HT1080 (cell line): ENCODE data around the gene COA8. TPM values are rescaled to one million over a fixed set of nuclear protein-coding genes. Genes with fewer than 3 reads are reported as not detected.

Source experiments
- DNase-seq: peaks from one replicate; pipeline ENCODE4 v3.0.0-alpha.2; 2015; ENCODE audit warnings: low read depth
- total RNA-seq: library from RNA; depleted of rRNA; stranded (reverse); fragments of >200 nt; shearing (Covaris generic); gene quantifications from 2 replicates; pipeline ENCODE4 v1.2.3, GENCODE V29; 2014

The COA8 gene
- total RNA-seq, 1 experiment from 2014 or later = 50.6 TPM

DNA sequence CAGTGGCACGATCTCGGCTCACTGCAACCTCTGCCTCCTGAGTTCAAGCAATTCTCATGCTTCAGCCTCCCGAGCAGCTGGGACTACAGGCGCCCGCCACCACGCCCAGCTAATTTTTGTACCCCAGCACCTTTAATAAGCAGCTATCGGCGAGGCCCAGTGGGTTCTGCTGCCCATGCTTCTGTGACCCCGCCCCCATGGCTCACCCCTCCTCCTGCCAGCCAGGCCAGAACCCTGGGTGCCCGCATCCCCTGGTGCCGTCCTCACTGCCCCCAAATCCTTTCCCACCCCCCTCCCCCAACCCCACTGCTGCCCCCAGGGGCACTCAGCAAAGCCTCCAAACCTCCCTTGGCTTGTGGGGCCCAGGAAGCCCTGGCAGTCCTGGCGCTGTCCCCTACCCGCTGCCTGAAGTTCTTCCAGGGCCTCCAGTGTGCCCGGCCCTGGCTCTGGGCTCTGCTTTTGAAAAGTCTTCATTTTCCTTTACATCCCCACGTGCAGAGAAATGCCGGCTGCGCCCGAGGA lies 14.8 kb upstream of the COA8 start:
- DNase-seq = no peak

- no peak for DNase-seq
These were observed 14.1 kb upstream of the COA8 start for GRCh38 chr14:103548463-103549351.

GRCh38 chr14:103549361-103550311 lies 13.1 kb upstream of the COA8 start:
- no peak for DNase-seq

DNA sequence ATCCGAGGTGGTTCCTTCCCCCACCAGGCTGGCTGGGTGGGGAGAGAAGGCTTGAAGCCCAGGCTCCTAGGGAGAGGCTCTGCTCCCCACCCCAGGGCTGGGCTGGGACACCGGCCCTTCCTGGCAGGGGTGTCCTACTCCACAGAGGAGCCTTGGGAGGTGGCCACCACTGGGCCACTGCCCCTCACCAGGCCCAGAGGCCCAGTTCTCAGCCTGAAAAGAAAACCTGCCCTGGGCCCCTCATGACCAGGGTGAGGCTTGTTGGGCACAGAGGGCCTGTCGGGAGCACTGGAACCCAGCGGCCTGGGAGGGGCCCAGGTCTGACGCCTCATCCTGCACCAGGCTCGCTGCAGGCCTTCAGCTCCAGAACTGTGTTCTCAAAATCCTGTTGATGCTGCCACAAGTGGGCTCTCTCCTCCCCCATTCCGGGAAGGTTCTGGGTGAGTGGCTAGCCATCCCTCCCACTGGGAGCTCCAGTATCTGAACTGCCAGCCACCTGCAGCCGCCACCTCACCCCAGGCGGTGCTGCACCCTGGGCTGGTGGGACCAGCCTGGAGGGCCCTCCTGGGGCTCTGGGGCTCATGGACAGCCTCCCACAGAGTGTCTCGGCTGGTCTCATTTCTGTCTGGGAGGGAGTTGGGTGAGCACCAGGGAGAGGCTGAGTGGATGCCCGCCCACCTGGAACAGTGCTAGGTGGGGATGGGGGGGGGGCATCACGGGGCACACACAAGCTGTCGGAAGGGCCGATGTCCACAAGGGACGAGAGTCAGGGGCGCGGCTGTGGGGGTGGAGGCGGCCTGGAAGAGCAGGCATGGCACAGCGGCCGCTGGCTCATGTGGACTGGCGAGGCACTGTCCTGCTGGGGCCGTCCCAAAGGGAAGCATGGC lies 12.1 kb upstream of the COA8 start:
- DNase-seq = no peak

DNA sequence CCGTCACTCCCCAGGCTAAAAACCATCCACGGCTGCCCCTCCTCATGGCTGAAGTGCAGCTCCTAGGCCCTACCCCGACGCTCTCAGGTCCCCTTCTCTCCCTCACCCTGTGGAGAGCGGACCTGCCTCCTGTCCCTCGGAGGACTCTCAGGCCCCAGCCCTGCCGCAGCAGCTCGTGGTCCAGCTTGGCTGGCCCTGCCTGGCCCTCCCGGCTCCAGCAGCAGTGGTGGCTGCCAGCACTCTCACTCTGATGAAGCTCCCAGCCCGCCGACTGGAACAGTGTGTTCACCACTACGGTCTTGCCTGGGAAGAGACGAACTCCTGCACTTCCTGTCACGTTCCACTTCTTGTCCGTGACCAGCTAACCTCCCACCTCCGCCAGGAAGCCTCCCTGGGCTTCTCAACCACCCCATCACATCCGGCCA lies 11.4 kb upstream of the COA8 start:
- DNase-seq = no peak

DNA sequence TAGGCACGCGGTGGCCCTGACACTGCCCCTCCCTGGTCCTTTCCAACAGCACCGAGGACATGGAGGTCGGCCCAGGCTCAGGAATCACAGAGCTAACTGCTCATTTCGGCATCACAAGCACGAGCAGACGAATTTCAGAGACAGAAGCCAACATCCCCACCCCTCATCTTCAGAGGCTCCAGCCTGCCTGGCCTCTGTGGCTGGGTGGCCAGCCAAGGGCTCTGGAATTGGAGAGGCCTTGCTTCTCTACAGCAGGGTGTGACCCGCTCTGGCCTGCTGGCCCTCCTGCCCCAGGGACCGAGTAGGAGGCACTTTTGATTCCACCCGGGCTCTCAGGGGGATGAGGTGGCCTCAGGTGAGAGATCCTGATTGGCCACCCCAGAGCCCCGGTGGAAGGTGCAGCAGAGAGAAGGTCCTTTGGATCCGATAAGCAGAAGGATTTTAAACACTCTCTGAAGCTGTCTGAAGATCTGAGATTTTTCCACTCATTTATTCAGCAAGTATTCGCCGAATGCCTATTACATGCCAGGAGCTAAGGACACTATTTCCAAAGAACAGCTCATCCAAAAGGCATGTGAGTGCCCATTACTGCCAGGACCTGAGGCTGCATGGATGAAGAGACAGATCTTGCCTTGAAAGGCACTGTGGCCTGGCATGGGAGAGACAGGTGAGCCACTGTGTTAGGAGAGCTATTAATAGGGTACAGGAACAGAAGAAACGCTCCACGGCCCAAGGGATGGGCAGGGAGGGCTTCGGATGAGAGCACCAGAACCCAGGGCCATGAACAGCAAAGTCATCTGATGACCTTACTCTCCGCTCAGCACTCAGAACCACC lies 10.5 kb upstream of the COA8 start:
- no peak for DNase-seq

- DNase-seq = no peak
These were observed 9.9 kb upstream of the COA8 start for GRCh38 chr14:103552846-103553210.

GRCh38 chr14:103555559-103556337 lies 7.0 kb upstream of the COA8 start:
- DNase-seq = no peak

DNA sequence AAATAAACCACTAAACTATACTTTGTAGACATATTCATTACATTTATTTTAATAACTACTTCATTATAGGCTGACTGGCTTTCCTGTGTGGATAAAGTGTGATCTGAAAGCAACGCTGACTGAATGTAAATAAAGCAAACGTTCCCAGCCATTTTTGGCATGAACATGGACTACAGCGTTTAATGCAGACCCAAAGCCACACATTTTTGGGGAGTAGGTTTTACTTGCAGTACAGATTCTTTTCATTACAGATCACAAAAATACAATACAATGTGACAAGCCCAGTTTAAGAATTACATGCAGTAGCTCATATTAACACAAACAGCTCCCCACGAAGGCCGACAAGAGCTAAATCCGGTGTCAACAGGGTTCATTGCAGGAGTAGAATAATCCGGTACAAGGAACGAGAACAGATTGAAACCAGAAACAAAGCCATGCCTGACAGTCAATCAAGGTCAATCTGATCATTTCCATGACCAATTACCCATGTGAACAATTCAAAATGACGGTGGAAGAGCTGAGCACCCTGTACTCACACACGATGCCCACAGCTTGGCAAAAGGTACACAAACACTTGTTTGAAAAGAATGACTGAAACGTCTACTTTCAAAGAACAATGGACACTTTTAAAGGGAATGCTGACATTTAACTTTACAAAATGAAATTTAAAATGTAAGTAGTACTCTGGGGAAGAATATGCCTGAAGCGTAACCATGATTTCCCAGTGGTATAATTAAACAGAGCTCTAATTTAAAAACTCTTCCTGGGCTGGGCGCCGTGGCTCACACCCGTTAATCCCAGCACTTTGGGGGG lies 5.6 kb upstream of the COA8 start:
- no peak for DNase-seq

DNA sequence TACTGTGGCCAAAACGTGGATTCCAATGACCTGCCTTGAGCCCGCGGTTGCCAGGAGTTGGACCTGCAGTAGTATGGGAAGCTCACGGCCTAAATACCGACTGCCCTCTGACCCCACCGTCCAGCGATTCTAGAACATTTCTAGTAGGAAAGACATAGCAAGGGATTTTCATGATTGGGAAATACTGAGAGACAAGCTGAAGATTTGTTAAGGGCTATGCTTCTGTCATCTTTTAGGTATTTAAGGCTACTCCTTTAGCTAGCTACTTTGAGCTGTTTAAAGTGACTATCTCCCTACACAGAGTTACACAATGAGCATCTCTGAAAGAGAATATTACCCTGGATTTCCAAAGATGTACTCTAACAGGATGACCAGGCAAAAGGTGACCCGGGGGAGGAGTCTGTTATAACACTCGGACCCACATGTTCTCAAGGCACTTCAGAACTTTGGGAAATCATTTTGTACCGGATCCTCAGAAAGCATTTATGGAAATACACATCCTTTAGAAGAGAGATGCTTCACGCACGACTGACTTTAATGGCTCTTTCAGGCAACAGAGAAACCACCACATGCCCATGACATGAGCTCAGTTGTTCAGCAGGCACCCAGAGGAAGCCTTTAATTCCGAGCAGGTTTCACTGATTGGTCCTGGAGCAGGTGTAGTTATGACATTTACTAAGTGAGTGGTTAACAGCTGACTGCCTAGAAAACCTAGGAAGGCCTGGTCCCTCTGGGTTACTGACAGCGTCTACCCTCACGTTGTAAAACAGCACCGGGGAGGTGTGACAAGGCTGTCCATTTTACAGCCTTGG lies 4.5 kb upstream of the COA8 start:
- DNase-seq = no peak

DNA sequence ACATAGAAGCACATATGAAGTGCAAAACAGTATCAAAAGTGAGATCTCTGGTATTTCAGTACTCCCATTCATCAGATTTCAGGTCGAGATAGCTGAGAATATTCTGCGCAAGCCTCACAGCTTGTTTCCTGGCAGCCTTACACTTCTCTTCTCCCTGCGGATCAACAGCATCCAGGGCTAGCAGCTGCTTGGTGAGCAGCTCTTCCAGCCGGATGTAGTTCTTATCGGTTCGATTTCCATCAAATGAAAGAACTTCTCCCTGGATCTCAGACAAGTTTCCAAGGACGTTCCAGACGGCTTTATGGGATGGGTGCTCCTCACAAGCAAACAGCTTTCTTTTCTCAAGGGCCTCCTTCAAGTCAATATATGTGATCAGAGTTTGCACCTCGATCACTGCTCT lies 3.0 kb upstream of the COA8 start:
- no peak for DNase-seq

DNA sequence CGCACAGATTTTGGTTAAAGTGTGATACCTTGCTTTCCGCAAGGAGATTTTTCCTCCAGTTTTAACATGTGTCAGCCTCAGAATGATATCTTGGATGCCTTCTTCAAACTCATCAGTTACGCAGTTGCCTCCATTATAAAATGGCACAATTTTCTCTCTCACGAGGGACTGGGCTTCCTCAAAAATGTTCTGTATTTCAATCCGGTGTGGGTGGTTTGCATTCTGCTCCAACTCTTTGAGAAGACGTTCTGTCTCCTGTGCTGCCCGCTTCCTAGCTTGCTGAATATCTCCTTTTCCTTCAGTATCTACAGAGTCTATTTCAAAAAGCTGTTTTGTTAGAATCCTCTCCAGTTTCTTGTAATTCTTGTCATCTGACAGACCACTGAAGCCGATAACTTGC lies 2.1 kb upstream of the COA8 start:
- no peak for DNase-seq

- peak; percentile 40 for DNase-seq
These were observed 1.2 kb upstream of the COA8 start for GRCh38 chr14:103561381-103562178.

GRCh38 chr14:103562179-103562428 lies 656 bp upstream of the COA8 start:
- DNase-seq = no peak

GRCh38 chr14:103563226-103563620 lies 463 bp downstream of the COA8 start:
- no peak for DNase-seq

DNA sequence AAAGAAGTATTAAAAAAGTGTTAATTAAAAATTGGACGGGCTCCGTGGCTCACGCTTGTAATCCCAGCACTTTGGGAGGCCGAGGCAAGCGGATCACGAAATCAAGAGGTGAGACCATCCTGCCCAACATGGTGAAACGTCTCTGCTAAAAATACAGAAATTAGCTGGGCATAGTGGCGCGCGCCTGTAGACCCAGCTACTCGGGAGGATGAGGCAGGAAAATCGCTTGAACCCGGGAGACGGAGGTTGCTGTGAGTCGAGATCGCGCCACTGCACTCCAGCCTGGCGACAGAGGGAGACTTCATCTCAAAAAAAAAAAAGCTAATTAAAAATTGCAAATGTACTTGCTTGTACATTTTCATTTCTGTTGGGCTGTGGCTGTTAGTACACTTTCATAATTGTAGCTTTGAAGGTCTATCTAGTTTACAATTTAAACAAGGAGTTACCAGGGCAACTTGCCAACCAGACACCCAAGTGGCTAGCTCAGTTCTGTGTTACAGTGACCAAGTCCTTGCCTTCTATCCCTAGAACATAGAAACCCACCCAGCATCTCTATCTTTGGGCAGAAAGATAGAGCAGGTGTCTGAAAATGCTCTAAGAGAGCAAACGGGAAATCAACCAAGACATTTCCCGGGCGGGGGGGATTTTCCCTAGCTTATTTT lies 1.2 kb downstream of the COA8 start:
- no peak for DNase-seq
